HG02610 (cell line): ENCODE measurements around the gene SALL4.
"Not testable (repeated sequence)": the region's sequence is repeated elsewhere in the genome, so short reads cannot be mapped to it uniquely, and the experiment has no call there.

Experiments
- ATAC-seq: cut with Tn5 transposase; IDR thresholded peaks from one replicate; pipeline ENCODE4 v1.9.1; 2021; ENCODE audit warnings: mild to moderate bottlenecking, moderate library complexity; ENCODE audit not compliant: unreplicated experiment

The SALL4 gene

GRCh38 chr20:51739722-51740249, 62.5 kb downstream of the SALL4 start:
- ATAC-seq = no peak

GRCh38 chr20:51738877-51739447, 63.4 kb downstream of the SALL4 start:
- ATAC-seq = no peak

DNA sequence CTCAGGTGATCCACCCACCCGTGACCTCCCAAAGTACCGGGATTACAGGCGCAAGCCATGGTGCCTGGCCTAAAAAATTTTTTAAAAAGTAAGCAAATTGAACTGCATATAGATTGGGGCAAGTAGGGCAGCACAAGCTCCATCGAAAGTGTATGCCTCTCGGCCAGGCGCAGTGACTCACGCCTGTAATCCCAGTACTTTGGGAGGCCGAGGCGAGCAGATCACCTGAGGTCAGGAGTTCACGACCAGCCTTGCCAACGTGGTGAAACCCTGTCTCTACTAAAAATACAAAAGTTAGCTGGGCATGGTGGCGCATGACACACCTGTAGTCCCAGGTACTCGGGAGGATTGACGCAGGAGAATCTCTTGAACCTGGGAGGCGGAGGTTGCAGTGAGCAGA, 64.1 kb downstream of the SALL4 start:
- not testable (repeated sequence) for ATAC-seq

DNA sequence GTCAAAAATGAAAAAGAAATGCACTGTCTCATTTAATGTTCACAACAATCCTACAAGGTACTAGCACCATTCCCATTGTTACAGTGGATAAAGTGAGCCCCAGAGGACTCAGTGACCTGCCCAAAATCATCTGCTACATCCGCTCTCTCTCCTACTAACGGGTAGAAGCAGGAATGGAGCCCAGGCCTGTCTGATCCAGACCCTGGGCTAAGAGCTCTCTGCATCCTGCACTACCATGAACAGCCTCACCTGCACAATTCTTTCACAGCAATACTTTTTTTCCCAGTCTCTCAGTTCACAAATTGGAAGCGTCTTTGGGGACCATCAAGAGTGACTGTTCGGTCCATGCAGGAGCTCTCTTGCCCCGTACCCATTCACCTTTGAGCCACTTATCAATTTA, 65.4 kb downstream of the SALL4 start:
- no peak for ATAC-seq

- ATAC-seq = no peak
These were observed 66.4 kb downstream of the SALL4 start for GRCh38 chr20:51735728-51736600.

GRCh38 chr20:51734876-51735720, 67.2 kb downstream of the SALL4 start:
- no peak for ATAC-seq

GRCh38 chr20:51733070-51733469, 69.3 kb downstream of the SALL4 start:
- no peak for ATAC-seq
